B cell (primary cell): ENCODE results near the gene PNISR. TPM values are rescaled to one million over a fixed set of nuclear protein-coding genes. Genes with fewer than 3 reads are reported as not detected.

ENCODE experiments used
- ATAC-seq: fragments of 200-7000 bp; cut with Tn5 transposase; one replicate; pipeline ENCODE4 v1.10.0; 2021; ENCODE audit warnings: low read depth, mild to moderate bottlenecking, moderate number of reproducible peaks, moderate library complexity
- CTCF ChIA-PET: fragments of 350-600 bp; sonication (Branson Sonifier 250); formaldehyde crosslinking; loops from one replicate; lab custom pipeline; 2021; ENCODE audit warnings: antibody characterized with exemption, inconsistent platforms; lab: Charles Lee
- POLR2A ChIA-PET: fragments of 350-600 bp; sonication (Branson Sonifier 250); formaldehyde crosslinking; loops from one replicate; lab custom pipeline; 2021; ENCODE audit warnings: antibody characterized with exemption; lab: Charles Lee
- DNase-seq: peaks from one replicate; pipeline ENCODE4 v3.0.0; 2013
- H2AFZ ChIP-seq: 2 replicates; pipeline ENCODE4 v1.6.1; 2012; ENCODE audit warnings: mild to moderate bottlenecking, low read depth, low read length; ENCODE audit not compliant: insufficient read depth, poor library complexity, severe bottlenecking
- H3K27ac ChIP-seq, 2 donors: 1 replicate in 1 of 2; 2 replicates in 1 of 2; pipeline ENCODE4 v1.5.1; 2012 to 2013; ENCODE audit warnings: low read length in 2 of 2, mild to moderate bottlenecking in 2 of 2, moderate library complexity in 1 of 2
- H3K27me3 ChIP-seq, 4 experiments: fragments of 200-600 bp in 1 of 4; sonication (generic) in 1 of 4; replicated peaks in 1 of 4; 1 replicate in 2 of 4; 2 replicates in 2 of 4; pipeline versions ENCODE4 v1.6.1 to v1.7.0; 2013 to 2016; ENCODE audit warnings: low read length in 3 of 4, mild to moderate bottlenecking in 2 of 4, mixed read lengths in 1 of 4, moderate library complexity in 1 of 4; ENCODE audit not compliant: insufficient read depth in 4 of 4, control insufficient read depth in 3 of 4; ENCODE audit errors: control extremely low read depth in 1 of 4
- H3K36me3 ChIP-seq, 2 experiments: replicated peaks in 1 of 2; 1 replicate in 1 of 2; 2 replicates in 1 of 2; pipeline versions ENCODE4 v1.6.1 to v1.7.1; 2013; ENCODE audit warnings: low read length in 1 of 2; ENCODE audit not compliant: insufficient read depth in 2 of 2, control insufficient read depth in 1 of 2; ENCODE audit errors: control extremely low read depth in 1 of 2, extremely low read depth in 1 of 2
- H3K4me1 ChIP-seq, 2 donors: fragments of 200-600 bp in 1 of 2; sonication (generic) in 1 of 2; 1 replicate in 1 of 2; 2 replicates in 1 of 2; pipeline versions ENCODE4 v1.5.1 to v1.6.1; 2013 to 2017; ENCODE audit warnings: low read length in 2 of 2; ENCODE audit not compliant: control insufficient read depth in 2 of 2, insufficient read depth in 2 of 2
- H3K4me2 ChIP-seq: replicated peaks from 2 replicates; pipeline ENCODE3; 2012; ENCODE audit warnings: mild to moderate bottlenecking, low read depth, low read length; ENCODE audit not compliant: poor library complexity, severe bottlenecking
- H3K4me3 ChIP-seq, 5 experiments: fragments of 200-600 bp in 1 of 5; sonication (generic) in 1 of 5; 1 replicate in 3 of 5; 2 replicates in 2 of 5; pipeline versions ENCODE4 v1.5.1 to v1.7.0; 2011 to 2016; ENCODE audit warnings: low read length in 4 of 5, mild to moderate bottlenecking in 4 of 5, low read depth in 2 of 5, control low read depth in 1 of 5, moderate library complexity in 1 of 5; ENCODE audit not compliant: insufficient read depth in 1 of 5; ENCODE audit errors: control extremely low read depth in 1 of 5, extremely low read depth in 1 of 5
- H3K79me2 ChIP-seq: fragments of 200-600 bp; sonication (generic); one replicate; pipeline ENCODE4 v1.6.0; 2016; ENCODE audit warnings: low read length; ENCODE audit not compliant: control insufficient read depth, insufficient read depth
- H3K9ac ChIP-seq: fragments of 200-600 bp; sonication (generic); 2 replicates; pipeline ENCODE4 v1.6.1; 2017; ENCODE audit warnings: mild to moderate bottlenecking, low read length, moderate library complexity
- H3K9me3 ChIP-seq, 3 donors: one replicate each; pipeline versions ENCODE4 v1.6.1 to v1.7.1; 2013; ENCODE audit warnings: low read length in 2 of 3; ENCODE audit not compliant: control insufficient read depth in 2 of 3, insufficient read depth in 1 of 3; ENCODE audit errors: control extremely low read depth in 1 of 3
- H4K20me1 ChIP-seq: 2 replicates; pipeline ENCODE4 v1.6.0; 2012; ENCODE audit warnings: mild to moderate bottlenecking, low read length; ENCODE audit not compliant: insufficient read depth, control insufficient read depth, poor library complexity, severe bottlenecking
- H3K27ac Mint-ChIP-seq: one replicate; pipeline ENCODE4 v1.8.0; 2021; ENCODE audit warnings: mixed read lengths
- H3K27me3 Mint-ChIP-seq: one replicate; pipeline ENCODE4 v1.8.0; 2021; ENCODE audit warnings: mixed read lengths
- H3K4me1 Mint-ChIP-seq: one replicate; pipeline ENCODE4 v1.8.0; 2021; ENCODE audit warnings: mixed read lengths
- H3K4me3 Mint-ChIP-seq: one replicate; pipeline ENCODE4 v1.8.0; 2021; ENCODE audit warnings: mixed read lengths
- H3K9me3 Mint-ChIP-seq: one replicate; pipeline ENCODE4 v1.8.0; 2022; ENCODE audit warnings: mixed read lengths; ENCODE audit not compliant: insufficient read depth
- CTCF ChIP-seq: fragments of 200-600 bp; IDR thresholded peaks from one replicate; pipeline ENCODE4 v1.8.0; 2022; ENCODE audit warnings: antibody characterized with exemption, mild to moderate bottlenecking
- EZH2 ChIP-seq: IDR thresholded peaks from 2 replicates; pipeline ENCODE4 v1.6.1; 2012; ENCODE audit warnings: borderline replicate concordance, low read depth, mild to moderate bottlenecking, moderate library complexity, low read length; ENCODE audit not compliant: insufficient read depth, poor library complexity, severe bottlenecking
- WGBS: methylation state at CpG from one replicate; pipeline ENCODE4 v1.1.5; 2013; ENCODE audit warnings: missing lambda C conversion rate; ENCODE audit not compliant: insufficient coverage; 5-methylcytosine and 5-hydroxymethylcytosine counted together
- intact Hi-C: fragments of 100-400 bp; cut with micrococcal nuclease; formaldehyde crosslinking; loops from one replicate; pipeline ENCODE4 v1.10.0; 2022
- polyA plus RNA-seq: library from polyadenylated mRNA; depleted of rRNA; stranded (reverse); fragments of >200 nt; gene quantifications from 2 replicates; pipeline ENCODE4 v1.2.3, GENCODE V29; 2012
- total RNA-seq, 2 donors: library from RNA; stranded (reverse); fragments of 120-200 nt in 1 of 2; gene quantifications; 1 replicate in 1 of 2; 2 replicates in 1 of 2; pipeline versions ENCODE4 v1.2.3 to v1.2.4, GENCODE V29; 2013 to 2022

PNISR gene
- total and polyA plus RNA-seq, 2 donors (not counting 1 experiment from before 2014, with no cell fraction given) = 84.5 to 403 TPM

GRCh38 chr6:99348288-99349170, 76.6 kb downstream of the PNISR start:
- DNase-seq (no peak), ATAC-seq (no peak)
- intact Hi-C loops = no loop called here
- Histone ChIP-seq H3K4me1 (peaks cover 4 to 6% of the 10 kb centered on the region in 2 donors), H3K4me3 (no peak overlapping the region), H4K20me1 (no peaks in the 10 kb centered on the region), H3K9me3 (peaks cover 0 to 5% (median 0%) of the 10 kb centered on the region in 3 donors), H3K9ac (no peak overlapping the region), H3K36me3 (no peaks in the 10 kb centered on the region), H3K79me2 (no peaks in the 10 kb centered on the region), H2AFZ (no peak overlapping the region), H3K4me2 (no peak overlapping the region), H3K27me3 (peaks cover 0 to 44% (median 27%) of the 10 kb centered on the region in 4 experiments), H3K27ac (no peak overlapping the region)
- WGBS = 68% methylated on average over 24 of the region's 25 CpGs
- H3K27me3 Mint-ChIP-seq = peaks cover 66% of the 10 kb centered on the region
- ChIA-PET CTCF (no interaction called here), POLR2A (no interaction called here)
- H3K9me3 Mint-ChIP-seq = no peaks in the 10 kb centered on the region
- peaks cover 4% of the 10 kb centered on the region for H3K4me1 Mint-ChIP-seq
- peak overlapping the region; percentile 52 for H3K4me3 Mint-ChIP-seq
- TF ChIP-seq EZH2 = no peak
- no peak for TF ChIP-seq CTCF
- no peak overlapping the region for H3K27ac Mint-ChIP-seq

Other genes with a start within 250 kb of the PNISR start
- gene FAXC, start 75.6 kb downstream of the PNISR start, total RNA-seq = not detected in 2 replicates
- not detected in 2 replicates for gene FAXC, start 75.6 kb downstream of the PNISR start, polyA plus RNA-seq
- gene COQ3, start 31.1 kb downstream of the PNISR start, total RNA-seq = 3.1 and 3.9 TPM in 2 replicates
- 2.3 and 2.9 TPM in 2 replicates for gene COQ3, start 31.1 kb downstream of the PNISR start, polyA plus RNA-seq
- gene USP45, start 90.1 kb upstream of the PNISR start, total RNA-seq = 23.3 and 26.7 TPM in 2 replicates
- gene USP45, start 90.1 kb upstream of the PNISR start, polyA plus RNA-seq = 12.2 and 12.9 TPM in 2 replicates
- gene CCNC, start 143.4 kb upstream of the PNISR start, total RNA-seq = 45.1 and 47.9 TPM in 2 replicates
- gene CCNC, start 143.4 kb upstream of the PNISR start, polyA plus RNA-seq = 12.5 and 19.3 TPM in 2 replicates
- gene PRDM13, start 181.5 kb upstream of the PNISR start, total RNA-seq = not detected in 2 replicates
- not detected in 2 replicates for gene PRDM13, start 181.5 kb upstream of the PNISR start, polyA plus RNA-seq